ENCODE results near the gene EIF3C. TPM values are rescaled to one million over a fixed set of nuclear protein-coding genes. Genes with fewer than 3 reads are reported as not detected.
"Not testable (repeated sequence)": the region's sequence is repeated elsewhere in the genome, so short reads cannot be mapped to it uniquely, and the experiment has no call there.

EIF3C gene
- total and polyA plus RNA-seq, 12 donors: 256 to 1,102 (median 430) TPM

- DNase-seq: peak in 1 of 2 donors; percentile 19
- H3K27ac ChIP-seq; H3K36me3 ChIP-seq; H3K27me3 ChIP-seq; intact Hi-C loops (cut with DNase I); H3K4me1 ChIP-seq; H3K9me3 ChIP-seq: not testable (repeated sequence)
- ATAC-seq: peak; percentile 96 to 99 (median 98)
- peak in 4 of 9 donors; percentile 15 to 42 (median 32) for TF ChIP-seq CTCF (IDR thresholded peaks at IDR 0.05)
- WGBS, 2 donors: 11 to 12% methylated on average over 19 to 20 of the region's 33 CpGs
- H3K4me3 ChIP-seq: peak overlapping the region in 6 of 10 donors; percentile 22 to 41 (median 30)
Observed at GRCh38 chr16:28749997-28750465, 38.8 kb downstream of the EIF3C start.

GRCh38 chr16:28750469-28751067 lies 39.3 kb downstream of the EIF3C start:
- intact Hi-C loops (cut with DNase I); H3K9me3 ChIP-seq; H3K27ac ChIP-seq; DNase-seq; H3K4me1 ChIP-seq; H3K36me3 ChIP-seq; H3K27me3 ChIP-seq: not testable (repeated sequence)
- no CpG with 5 or more reads among the region's 48 CpGs for WGBS, 2 donors
- ATAC-seq: peak; percentile 68 to 87 (median 78)
- peak overlapping the region in 3 of 10 donors; percentile 28 to 41 (median 35) for H3K4me3 ChIP-seq

GRCh38 chr16:28751487-28751886 lies 40.2 kb downstream of the EIF3C start, which contains the start of gene NPIPB9:
Gene NPIPB9 (plus strand): TSS chr16:28751787.
- H3K36me3 ChIP-seq; DNase-seq; H3K9me3 ChIP-seq; H3K27ac ChIP-seq; H3K27me3 ChIP-seq; ATAC-seq; H3K4me1 ChIP-seq; intact Hi-C loops (cut with DNase I); H3K4me3 ChIP-seq: not testable (repeated sequence)
- no CpG with 5 or more reads among the region's 5 CpGs for WGBS, 2 donors

- ATAC-seq; H3K27me3 ChIP-seq; H3K4me1 ChIP-seq; H3K4me3 ChIP-seq; H3K27ac ChIP-seq; H3K36me3 ChIP-seq; DNase-seq; H3K9me3 ChIP-seq; intact Hi-C loops (cut with DNase I): not testable (repeated sequence)
- no CpG with 5 or more reads among the region's 6 CpGs for WGBS, 2 donors
Observed at GRCh38 chr16:28781697-28782096, 70.4 kb downstream of the EIF3C start.

GRCh38 chr16:28782357-28782756 lies 71.1 kb downstream of the EIF3C start:
- H3K36me3 ChIP-seq; H3K9me3 ChIP-seq; H3K27me3 ChIP-seq; ATAC-seq; H3K4me1 ChIP-seq; H3K4me3 ChIP-seq; intact Hi-C loops (cut with DNase I); DNase-seq; H3K27ac ChIP-seq: not testable (repeated sequence)
- no CpG with 5 or more reads among the region's 4 CpGs for WGBS, 2 donors

Small RNA genes within 50 kb of the gene (microRNA-seq; reads per million reads assigned to microRNA genes)
- gene MIR6862-2: 0 reads per million in 2 donors

Other genes starting within 250 kb of the EIF3C start
- not detected for gene NPIPB7, start 239.1 kb upstream of the EIF3C start, total RNA-seq
- not detected for gene NPIPB7, start 239.1 kb upstream of the EIF3C start, polyA plus RNA-seq
- 10 to 100 TPM in 7 of 10 donors, 1 to 10 TPM in 3; 6.5 to 17.6 (median 10.8) TPM for gene CLN3, start 219.4 kb upstream of the EIF3C start, total RNA-seq
- gene CLN3, start 219.4 kb upstream of the EIF3C start, polyA plus RNA-seq: 10 to 100 TPM; 10.2 to 21.2 TPM
- 1 to 10 TPM in 1 of 10 donors, under 1 TPM in 9; 0.15 to 2.3 (median 0.56) TPM for gene APOBR, start 216.8 kb upstream of the EIF3C start, total RNA-seq
- under 1 TPM; 0.51 to 0.94 TPM for gene APOBR, start 216.8 kb upstream of the EIF3C start, polyA plus RNA-seq
- under 1 TPM in 1 of 10 donors, not detected in 9; 0.49 TPM for gene IL27, start 204.6 kb upstream of the EIF3C start, total RNA-seq
- under 1 TPM in 1 of 2 donors, not detected in 1; 0.04 TPM for gene IL27, start 204.6 kb upstream of the EIF3C start, polyA plus RNA-seq
- gene NUPR1, start 172.5 kb upstream of the EIF3C start, total RNA-seq: 10 to 100 TPM; 16.7 to 58.1 (median 27.9) TPM
- 10 to 100 TPM; 62.9 to 74.4 TPM for gene NUPR1, start 172.5 kb upstream of the EIF3C start, polyA plus RNA-seq
- 10 to 100 TPM; 11.1 to 20.9 (median 13.6) TPM for gene SGF29, start 157.5 kb upstream of the EIF3C start, total RNA-seq
- 10 to 100 TPM; 17.1 to 35.1 TPM for gene SGF29, start 157.5 kb upstream of the EIF3C start, polyA plus RNA-seq
- 1 to 10 TPM in 2 of 10 donors, under 1 TPM in 8; 0.24 to 1.7 (median 0.64) TPM for gene SULT1A2, start 114.4 kb upstream of the EIF3C start, total RNA-seq
- 1 to 10 TPM in 1 of 2 donors, under 1 TPM in 1; 0.28 to 1.2 TPM for gene SULT1A2, start 114.4 kb upstream of the EIF3C start, polyA plus RNA-seq
- 10 to 100 TPM in 9 of 10 donors, 1 to 10 TPM in 1; 8.3 to 25.3 (median 17.0) TPM for gene SULT1A1, start 101.4 kb upstream of the EIF3C start, total RNA-seq
- 10 to 100 TPM in 1 of 2 donors, 1 to 10 TPM in 1; 9.0 to 10.8 TPM for gene SULT1A1, start 101.4 kb upstream of the EIF3C start, polyA plus RNA-seq
- under 1 TPM in 1 of 10 donors, not detected in 9; 0.61 TPM for gene NPIPB8, start 73.4 kb upstream of the EIF3C start, total RNA-seq
- not detected for gene NPIPB8, start 73.4 kb upstream of the EIF3C start, polyA plus RNA-seq
- 1 to 10 TPM in 1 of 10 donors, under 1 TPM in 4, not detected in 5; 0.22 to 1.3 (median 0.59) TPM for gene NPIPB9, start 40.3 kb downstream of the EIF3C start, total RNA-seq
- gene NPIPB9, start 40.3 kb downstream of the EIF3C start, polyA plus RNA-seq: 1 to 10 TPM in 1 of 2 donors, under 1 TPM in 1; 0.10 to 1.4 TPM
- 10 to 100 TPM; 37.4 to 66.2 (median 45.9) TPM for gene ATXN2L, start 111.5 kb downstream of the EIF3C start, total RNA-seq
- 10 to 100 TPM; 36.0 to 99.9 TPM for gene ATXN2L, start 111.5 kb downstream of the EIF3C start, polyA plus RNA-seq
- gene TUFM, start 134.9 kb downstream of the EIF3C start, total RNA-seq: 100 to 1,000 TPM; 193 to 250 (median 236) TPM
- 100 to 1,000 TPM; 286 to 362 TPM for gene TUFM, start 134.9 kb downstream of the EIF3C start, polyA plus RNA-seq
- gene SH2B1, start 152.4 kb downstream of the EIF3C start, total RNA-seq: 10 to 100 TPM; 30.6 to 54.5 (median 36.6) TPM
- gene SH2B1, start 152.4 kb downstream of the EIF3C start, polyA plus RNA-seq: 10 to 100 TPM; 30.2 to 72.1 TPM
- 1 to 10 TPM in 1 of 10 donors, under 1 TPM in 9; 0.13 to 1.0 (median 0.23) TPM for gene ATP2A1, start 167.0 kb downstream of the EIF3C start, total RNA-seq
- under 1 TPM; 0.13 to 0.44 TPM for gene ATP2A1, start 167.0 kb downstream of the EIF3C start, polyA plus RNA-seq
- 10 to 100 TPM; 11.8 to 20.0 (median 15.5) TPM for gene RABEP2, start 213.8 kb downstream of the EIF3C start, total RNA-seq
- 10 to 100 TPM; 18.7 to 47.6 TPM for gene RABEP2, start 213.8 kb downstream of the EIF3C start, polyA plus RNA-seq
- under 1 TPM in 1 of 10 donors, not detected in 9; 0.19 TPM for gene CD19, start 220.5 kb downstream of the EIF3C start, total RNA-seq
- under 1 TPM in 1 of 2 donors, not detected in 1; 0.06 TPM for gene CD19, start 220.5 kb downstream of the EIF3C start, polyA plus RNA-seq
- gene NFATC2IP, start 239.5 kb downstream of the EIF3C start, total RNA-seq: 10 to 100 TPM; 13.8 to 22.5 (median 17.0) TPM
- 10 to 100 TPM; 15.7 to 24.4 TPM for gene NFATC2IP, start 239.5 kb downstream of the EIF3C start, polyA plus RNA-seq

Measured in heart right ventricle (tissue), 16 donors.